ENCODE results near the gene SBNO1. TPM values are rescaled to one million over a fixed set of nuclear protein-coding genes. Genes with fewer than 3 reads are reported as not detected.
A peak's percentile ranks its signal among the peaks of the same experiment; 100 is the strongest.

Gene SBNO1
- total RNA-seq, 1 donor from 2014 or later = 50.4 TPM

GRCh38 chr12:123268850-123269249 is 95.8 kb downstream of the SBNO1 start:
- Mint-ChIP-seq H3K4me1 (ENCODE audit: low read depth, unreplicated experiment) (peaks cover 5% of the 10 kb centered on the region), H3K36me3 (ENCODE audit: low read depth, unreplicated experiment) (peaks cover 8% of the 10 kb centered on the region), H3K27me3 (ENCODE audit: low read depth, unreplicated experiment) (no peaks in the 10 kb centered on the region), H3K4me3 (ENCODE audit: unreplicated experiment) (peak overlapping the region; percentile 97), H3K27ac (ENCODE audit: unreplicated experiment) (peak overlapping the region; percentile 95), H3K9me3 (ENCODE audit: unreplicated experiment) (no peaks in the 10 kb centered on the region)
- Histone ChIP-seq H2AFZ (ENCODE audit: low read depth, low read length) (peak overlapping the region; percentile 77), H3K27ac (ENCODE audit: low read depth, low read length) (peak overlapping the region; percentile 88), H3K36me3 (ENCODE audit: insufficient read depth, low read length) (peaks cover 5% of the 10 kb centered on the region), H3K9ac (ENCODE audit: low read length) (peak overlapping the region; percentile 97), H3K4me3 (ENCODE audit: insufficient read depth, low read depth, low read length) (peak overlapping the region; percentile 44), H4K20me1 (ENCODE audit: insufficient read depth, low read length) (peaks cover 52% of the 10 kb centered on the region), H3K9me3 (ENCODE audit: insufficient read depth, low read depth, low read length) (no peaks in the 10 kb centered on the region), H3K4me1 (ENCODE audit: insufficient read depth, low read length) (peaks cover 35% of the 10 kb centered on the region), H3K4me2 (ENCODE audit: low read length) (peak overlapping the region; percentile 100), H3K79me2 (ENCODE audit: insufficient read depth, low read length) (peaks cover 74% of the 10 kb centered on the region), H3K27me3 (ENCODE audit: insufficient read depth, low read length) (no peaks in the 10 kb centered on the region)
- TF ChIP-seq CTCF (IDR thresholded peaks at IDR 0.05; ENCODE audit: insufficient read depth, low read depth, low read length) (no peak), EZH2 (IDR thresholded peaks at IDR 0.05; ENCODE audit: insufficient read depth, low read length) (no peak)
- no peak for FAIRE-seq
- DNase-seq (ENCODE audit: low read depth) = no peak

GRCh38 chr12:123267991-123268843 is 96.4 kb downstream of the SBNO1 start:
- FAIRE-seq (no peak), DNase-seq (ENCODE audit: low read depth) (peak; percentile 15)
- Histone ChIP-seq H3K36me3 (ENCODE audit: insufficient read depth, low read length) (peaks cover 10% of the 10 kb centered on the region), H3K9ac (ENCODE audit: low read length) (peak overlapping the region; percentile 97), H4K20me1 (ENCODE audit: insufficient read depth, low read length) (peaks cover 59% of the 10 kb centered on the region), H3K4me2 (ENCODE audit: low read length) (peak overlapping the region; percentile 100), H3K27ac (ENCODE audit: low read depth, low read length) (no peak overlapping the region), H3K27me3 (ENCODE audit: insufficient read depth, low read length) (no peaks in the 10 kb centered on the region), H3K79me2 (ENCODE audit: insufficient read depth, low read length) (peaks cover 80% of the 10 kb centered on the region), H2AFZ (ENCODE audit: low read depth, low read length) (no peak overlapping the region), H3K4me1 (ENCODE audit: insufficient read depth, low read length) (peaks cover 35% of the 10 kb centered on the region), H3K4me3 (ENCODE audit: insufficient read depth, low read depth, low read length) (no peak overlapping the region), H3K9me3 (ENCODE audit: insufficient read depth, low read depth, low read length) (no peaks in the 10 kb centered on the region)
- peak overlapping the region; percentile 83 for H3K27ac Mint-ChIP-seq (ENCODE audit: unreplicated experiment)
- H3K36me3 Mint-ChIP-seq (ENCODE audit: low read depth, unreplicated experiment) = peaks cover 8% of the 10 kb centered on the region
- no peaks in the 10 kb centered on the region for H3K27me3 Mint-ChIP-seq (ENCODE audit: low read depth, unreplicated experiment)
- H3K9me3 Mint-ChIP-seq (ENCODE audit: unreplicated experiment) = no peaks in the 10 kb centered on the region
- no peak for TF ChIP-seq CTCF (IDR thresholded peaks at IDR 0.05; ENCODE audit: insufficient read depth, low read depth, low read length)
- TF ChIP-seq EZH2 (IDR thresholded peaks at IDR 0.05; ENCODE audit: insufficient read depth, low read length) = no peak
- peak overlapping the region; percentile 34 for H3K4me3 Mint-ChIP-seq (ENCODE audit: unreplicated experiment)
- peaks cover 5% of the 10 kb centered on the region for H3K4me1 Mint-ChIP-seq (ENCODE audit: low read depth, unreplicated experiment)

Data from astrocyte (in vitro differentiated cells and primary cell).